Psoas muscle (tissue), 8 donors: Measurements from ENCODE around the gene FGD2. TPM values are rescaled to one million over a fixed set of nuclear protein-coding genes. Genes with fewer than 3 reads are reported as not detected.

Experiments
- ATAC-seq, 4 donors: fragments of 200-7000 bp; cut with Tn5 transposase; one replicate each; pipeline ENCODE4 v1.9.1; 2020; ENCODE audit warnings: moderate library complexity in 3 of 4, mild to moderate bottlenecking in 2 of 4
- DNase-seq, 2 donors: peaks; one replicate each; pipeline ENCODE4 v3.0.0-alpha.2; 2020
- H3K27ac ChIP-seq: fragments of 200-600 bp; one replicate; pipeline ENCODE4 v1.8.0; 2022
- H3K27me3 ChIP-seq, 3 donors: fragments of 200-600 bp in 1 of 3; one replicate each; pipeline versions ENCODE4 v1.6.1 to v1.8.0; 2013 to 2022; ENCODE audit warnings: low read length in 2 of 3, mild to moderate bottlenecking in 2 of 3, moderate library complexity in 1 of 3; ENCODE audit not compliant: insufficient read depth in 3 of 3
- H3K36me3 ChIP-seq, 2 donors: fragments of 200-600 bp in 1 of 2; one replicate each; pipeline versions ENCODE4 v1.6.1 to v1.8.0; 2013 to 2022; ENCODE audit warnings: low read depth in 1 of 2, mild to moderate bottlenecking in 1 of 2, moderate library complexity in 1 of 2; ENCODE audit not compliant: insufficient read depth in 1 of 2
- H3K4me1 ChIP-seq: fragments of 200-600 bp; one replicate; pipeline ENCODE4 v1.8.0; 2022
- H3K4me3 ChIP-seq: fragments of 200-600 bp; one replicate; pipeline ENCODE4 v1.8.0; 2022; ENCODE audit warnings: mild to moderate bottlenecking
- H3K9me3 ChIP-seq: fragments of 200-600 bp; one replicate; pipeline ENCODE4 v1.8.0; 2022
- CTCF ChIP-seq: fragments of 200-600 bp; IDR thresholded peaks from one replicate; pipeline ENCODE4 v1.8.0; 2022; ENCODE audit warnings: antibody characterized with exemption
- WGBS, 3 donors: extraction: QIAGEN DNeasy Blood & Tissue Kit; methylation state at CpG; one replicate each; pipeline versions ENCODE4 v1.1.6 to v1.1.7; 2013; 5-methylcytosine and 5-hydroxymethylcytosine counted together
- intact Hi-C, 2 donors: fragments of 100-400 bp; cut with DNase I; formaldehyde crosslinking; loops; one replicate each; pipeline versions ENCODE4 v1.11.0 to v1.14.2; 2022
- polyA plus RNA-seq, 3 donors: library from polyadenylated mRNA; stranded (reverse); fragments of 200-250 nt; gene quantifications; one replicate each; pipeline ENCODE4 v1.2.3, GENCODE V29; 2013
- total RNA-seq, 4 donors: library from RNA; stranded (reverse); fragmentation: NEBNext Ultra II Directional in 2 of 4; extraction: Animal tissue kit (Norgen Biotek cat#: 25700) in 2 of 4; gene quantifications; one replicate each; pipeline versions ENCODE4 v1.2.1 to v1.2.4, GENCODE V29; 2021 to 2023
- donor health status: healthy with polysubstance abuse.
- donor health status: DM: no; HTN: no; CAD: no; lungs with moderate emphysema.
- donor health status: Bipolar disorder and iron deficiency.
- donor health status: healthy.
- donor health status: DM: yes; HTN: yes; CAD: no.
- donor health status: DM: no; HTN: no; CAD: no.
- donor health status: DM: no; HTN: no; CAD: no.
- donor health status: DM: yes; HTN: yes; CAD: no.

The FGD2 gene
- total and polyA plus RNA-seq, 7 donors: 0.75 to 4.2 (median 1.7) TPM

GRCh38 chr6:36963451-36964290, 41.8 kb upstream of the FGD2 start:
- no peaks in the 10 kb centered on the region for H3K4me1 ChIP-seq
- DNase-seq: no peak

GRCh38 chr6:36964349-36964748, 41.1 kb upstream of the FGD2 start:
- no peaks in the 10 kb centered on the region for H3K9me3 ChIP-seq
- H3K4me1 ChIP-seq: no peaks in the 10 kb centered on the region
- no peak overlapping the region for H3K4me3 ChIP-seq
- intact Hi-C loops: no loop called here
- 74 to 79% (median 78%) methylated on average over 6 of the region's 6 CpGs for WGBS, 3 donors
- peak in 2 of 4 donors; percentile 16 to 18 for ATAC-seq
- no peak overlapping the region for H3K27ac ChIP-seq
- DNase-seq: no peak
- H3K27me3 ChIP-seq: no peaks in the 10 kb centered on the region
- TF ChIP-seq CTCF: no peak
- H3K36me3 ChIP-seq: peaks cover 8 to 36% of the 10 kb centered on the region in 2 donors

More at GRCh38 chr6:36963451-36964290, 41.8 kb upstream of the FGD2 start:
- Histone ChIP-seq H3K4me3 (no peak overlapping the region), H3K27me3 (no peaks in the 10 kb centered on the region), H3K27ac (no peak overlapping the region), H3K9me3 (no peaks in the 10 kb centered on the region), H3K36me3 (peaks cover 5 to 29% of the 10 kb centered on the region in 2 donors)
- ATAC-seq: peak in 3 of 4 donors; percentile 4 to 29 (median 27)
- no peak for TF ChIP-seq CTCF
- 57 to 77% (median 60%) methylated on average over 9 to 11 of the region's 11 CpGs for WGBS, 3 donors
- intact Hi-C loops: no loop called here

GRCh38 chr6:36964908-36965307, 40.5 kb upstream of the FGD2 start:
- ATAC-seq (no peak), DNase-seq (no peak)
- WGBS, 3 donors: 75 to 88% (median 81%) methylated on average over 4 of the region's 4 CpGs
- TF ChIP-seq CTCF: no peak
- Histone ChIP-seq H3K27me3 (no peaks in the 10 kb centered on the region), H3K9me3 (no peaks in the 10 kb centered on the region), H3K36me3 (peaks cover 8 to 41% of the 10 kb centered on the region in 2 donors), H3K4me3 (no peak overlapping the region), H3K27ac (no peak overlapping the region), H3K4me1 (no peaks in the 10 kb centered on the region)
- intact Hi-C loops: no loop called here

GRCh38 chr6:36967301-36967700, 38.2 kb upstream of the FGD2 start:
- ATAC-seq: peak in 3 of 4 donors; percentile 4 to 55 (median 19)
- DNase-seq: no peak
- Histone ChIP-seq H3K36me3 (peaks cover 14 to 65% of the 10 kb centered on the region in 2 donors), H3K9me3 (no peaks in the 10 kb centered on the region), H3K27ac (no peak overlapping the region), H3K27me3 (no peaks in the 10 kb centered on the region), H3K4me1 (no peaks in the 10 kb centered on the region), H3K4me3 (no peak overlapping the region)
- intact Hi-C loops: no loop called here
- TF ChIP-seq CTCF: no peak
- WGBS, 3 donors: 54 to 68% (median 57%) methylated on average over 3 of the region's 3 CpGs
